ENCODE results near the gene PIK3R6.
A peak's percentile ranks its signal among the peaks of the same experiment; 100 is the strongest.

The PIK3R6 gene

DNA sequence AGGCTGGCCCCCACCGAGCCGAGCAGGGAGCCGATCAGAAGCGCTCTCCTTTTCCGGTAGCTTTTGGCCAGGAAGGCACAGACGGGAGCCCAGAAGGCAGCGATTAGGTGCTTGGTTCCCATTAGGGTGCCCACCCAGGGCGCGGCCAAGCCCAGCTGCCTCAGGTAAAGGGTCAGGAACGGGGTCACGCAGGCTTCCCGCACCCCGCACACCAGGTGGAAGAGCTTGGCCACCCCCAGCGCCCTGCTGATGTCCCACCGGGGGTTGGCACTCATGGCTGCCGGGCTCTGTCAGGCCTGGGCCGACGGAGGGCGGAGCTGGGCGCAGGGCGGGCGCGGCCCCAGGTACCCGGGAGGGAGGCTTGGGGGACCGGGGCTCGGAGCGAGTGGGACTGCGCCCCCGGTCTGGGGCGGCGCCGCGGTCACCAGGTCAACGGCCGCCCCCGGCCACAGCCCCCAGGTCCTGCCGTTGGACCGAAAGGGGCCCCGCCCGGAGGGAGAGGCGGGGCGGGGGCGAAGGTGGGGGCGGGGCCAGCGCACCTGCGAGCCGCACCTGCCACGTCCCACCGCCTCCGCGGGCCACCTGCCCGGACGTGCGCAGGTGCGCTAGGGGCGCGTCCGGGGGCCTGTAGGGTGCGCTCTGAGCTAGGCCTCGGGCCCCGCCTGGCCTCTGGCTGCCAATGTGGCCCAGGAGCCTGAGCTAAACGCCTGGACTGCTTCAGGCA, 68.5 kb downstream of the PIK3R6 start, which contains the start of gene MFSD6L:
TSS of gene MFSD6L (minus strand) at position 520 of the 724 bp plus-strand sequence. CDS start at position 275, 245 bp downstream.
- TF ChIP-seq CTCF (conservative IDR thresholded peaks at IDR 0.05): no peak
- H3K27ac ChIP-seq: peak within 1 kb of the TSS; percentile 66; the same call in 1 of the 2 replicates

- H3K27ac ChIP-seq: peak overlapping the region; percentile 66; the same call in 1 of the 2 replicates
Measured at GRCh38 chr17:8798176-8798845, 69.2 kb downstream of the PIK3R6 start.

GRCh38 chr17:8797621-8798175, 69.8 kb downstream of the PIK3R6 start:
- H3K27ac ChIP-seq: no peak overlapping the region
- no peak for TF ChIP-seq CTCF (conservative IDR thresholded peaks at IDR 0.05)

More at GRCh38 chr17:8798176-8798845, 69.2 kb downstream of the PIK3R6 start:
- no peak for TF ChIP-seq CTCF (conservative IDR thresholded peaks at IDR 0.05)

GRCh38 chr17:8794636-8795035, 72.8 kb downstream of the PIK3R6 start:
- no peak overlapping the region for H3K27ac ChIP-seq
- TF ChIP-seq CTCF (conservative IDR thresholded peaks at IDR 0.05): no peak

- TF ChIP-seq CTCF (conservative IDR thresholded peaks at IDR 0.05): no peak
- no peak overlapping the region for H3K27ac ChIP-seq
Measured at GRCh38 chr17:8793649-8794048, 73.8 kb downstream of the PIK3R6 start.

GRCh38 chr17:8792646-8793045, 74.8 kb downstream of the PIK3R6 start:
- H3K27ac ChIP-seq: no peak overlapping the region
- TF ChIP-seq CTCF (conservative IDR thresholded peaks at IDR 0.05): no peak

DNA sequence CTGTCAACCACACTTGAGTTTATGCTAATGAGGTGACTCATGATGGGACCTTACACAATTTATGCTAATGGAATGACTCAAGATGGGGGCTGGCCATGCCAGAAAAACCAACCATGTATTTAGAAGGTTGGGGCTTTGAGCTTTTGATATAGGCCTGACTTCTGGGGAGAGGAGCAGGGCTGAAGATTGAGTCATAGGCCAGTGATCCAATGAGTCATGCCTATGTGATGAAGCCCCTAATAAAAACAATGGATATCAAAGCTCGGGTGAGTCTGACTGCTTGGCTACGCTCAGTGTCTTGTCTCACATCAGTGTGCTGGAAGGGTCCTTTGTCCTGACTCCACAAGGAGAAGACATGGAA, 75.6 kb downstream of the PIK3R6 start:
- H3K27ac ChIP-seq: no peak overlapping the region
- no peak for TF ChIP-seq CTCF (conservative IDR thresholded peaks at IDR 0.05)
